ENCODE measurements around the gene AKR1C8. TPM values are rescaled to one million over a fixed set of nuclear protein-coding genes. Genes with fewer than 3 reads are reported as not detected.

The AKR1C8 gene
- 0.08 to 0.25 TPM in 2 of 5 replicates, not detected in the others for total RNA-seq (2022; extraction: Qiagen RNA extraction)

DNA sequence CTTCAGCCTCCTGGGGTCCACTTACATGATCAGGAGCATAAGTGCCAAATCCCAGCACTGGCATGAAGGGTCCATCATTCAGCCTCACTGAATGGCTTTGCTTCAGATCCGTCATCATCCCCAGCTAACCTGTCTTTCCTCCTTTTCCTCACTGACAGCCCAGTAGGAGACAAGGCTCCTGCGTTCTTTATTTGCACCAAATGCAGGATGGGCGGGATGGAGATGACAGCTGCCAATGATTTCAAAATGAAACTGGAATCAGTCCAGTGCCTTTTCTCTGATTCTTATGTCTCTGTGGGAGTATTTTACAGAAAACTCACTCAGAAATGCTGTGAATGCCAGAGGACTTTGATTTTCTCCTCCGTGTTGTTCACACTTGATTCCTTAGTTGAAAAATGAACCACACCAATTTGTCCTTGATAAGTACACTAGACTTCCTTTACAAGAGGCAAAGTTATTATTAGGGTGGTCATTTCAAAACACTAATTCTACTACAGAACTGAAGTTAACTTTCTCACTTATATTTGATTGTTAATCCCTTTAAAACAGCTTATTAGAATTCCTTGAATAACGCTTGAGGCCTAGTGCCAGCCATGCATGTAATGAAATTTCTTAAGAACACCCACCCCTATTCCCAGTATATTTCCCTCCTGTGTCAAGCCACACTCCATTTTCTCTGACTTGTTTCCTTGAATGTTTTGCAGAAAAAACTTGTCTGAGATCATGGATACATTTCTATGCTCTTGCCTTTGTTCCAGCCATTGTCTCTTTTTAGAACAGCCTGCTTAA, at the start of gene AKR1C8:
TSS of gene AKR1C8 (minus strand) at position 164 of the 789 bp plus-strand sequence. CDS start at position 118, 46 bp downstream.

DNA sequence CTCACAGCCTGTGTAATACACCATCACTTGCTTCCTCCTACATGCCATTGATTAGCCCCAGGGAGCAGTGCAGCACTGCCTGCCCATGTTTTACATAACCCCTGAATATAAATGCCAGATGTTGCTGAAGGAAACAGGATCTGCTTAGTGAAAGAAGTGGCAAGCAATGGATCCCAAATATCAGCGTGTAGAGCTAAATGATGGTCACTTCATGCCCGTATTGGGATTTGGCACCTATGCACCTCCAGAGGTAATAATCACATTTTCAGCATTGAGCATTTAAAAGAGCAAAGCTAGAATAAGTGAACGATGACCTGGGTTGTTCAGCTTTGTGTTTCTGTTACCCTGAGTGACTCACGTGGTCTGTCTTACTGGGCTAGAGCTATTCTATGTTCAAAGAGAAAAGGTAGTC, 11.8 kb upstream of the AKR1C8 start, which contains the start of gene AKR1C4:
TSS of gene AKR1C4 (plus strand) at position 136 of the 412 bp plus-strand sequence. CDS start at position 167, 31 bp downstream.

Other genes with a start within 250 kb of the AKR1C8 start
- 467 to 583 TPM (median 558 TPM) in 5 replicates for gene AKR1C1, start 221.7 kb downstream of the AKR1C8 start, total RNA-seq (2022; extraction: Qiagen RNA extraction)
- gene AKR1C2, start 181.3 kb downstream of the AKR1C8 start, total RNA-seq (2022; extraction: Qiagen RNA extraction) = 3,370 to 4,443 TPM (median 3,626 TPM) in 5 replicates
- 1,062 to 1,196 TPM (median 1,121 TPM) in 5 replicates for gene AKR1C3, start 90.7 kb downstream of the AKR1C8 start, total RNA-seq (2022; extraction: Qiagen RNA extraction)
- gene AKR1C4, start 11.7 kb upstream of the AKR1C8 start, total RNA-seq (2022; extraction: Qiagen RNA extraction) = 0.13 to 0.49 TPM (median 0.36 TPM) in 5 replicates
- gene UCN3, start 179.8 kb upstream of the AKR1C8 start, total RNA-seq (2022; extraction: Qiagen RNA extraction) = not detected in 5 replicates
- gene TUBAL3, start 219.7 kb upstream of the AKR1C8 start, total RNA-seq (2022; extraction: Qiagen RNA extraction) = 0.23 to 0.31 TPM (median 0.31 TPM) in 5 replicates
- 40.6 to 54.6 TPM (median 49.0 TPM) in 5 replicates for gene NET1, start 227.4 kb upstream of the AKR1C8 start, total RNA-seq (2022; extraction: Qiagen RNA extraction)

Data from A549 treated with AZD2906 at 1 μM for 4 hours (cell line).